Urinary bladder (tissue), 4 donors: ENCODE data around the gene SPINK4. TPM values are rescaled to one million over a fixed set of nuclear protein-coding genes. Genes with fewer than 3 reads are reported as not detected.
A peak's percentile ranks its signal among the peaks of the same experiment; 100 is the strongest.

Experiments
- DNase-seq: peaks from one replicate; pipeline ENCODE4 v3.0.0-alpha.2; 2015; ENCODE audit errors: extremely low spot score
- H3K27ac ChIP-seq: one replicate; pipeline ENCODE4 v1.5.1; 2013; ENCODE audit warnings: low read depth, mild to moderate bottlenecking, moderate library complexity
- H3K36me3 ChIP-seq: one replicate; pipeline ENCODE4 v1.6.1; 2013; ENCODE audit warnings: mild to moderate bottlenecking, moderate library complexity; ENCODE audit not compliant: insufficient read depth
- H3K4me1 ChIP-seq: one replicate; pipeline ENCODE4 v1.6.1; 2013; ENCODE audit warnings: mild to moderate bottlenecking, moderate library complexity; ENCODE audit not compliant: insufficient read depth
- H3K4me3 ChIP-seq: one replicate; pipeline ENCODE4 v1.5.1; 2013; ENCODE audit warnings: low read depth, low read length
- WGBS: extraction: QIAGEN DNeasy Blood & Tissue Kit; methylation state at CpG from one replicate; pipeline ENCODE4 v1.1.7; 2013; 5-methylcytosine and 5-hydroxymethylcytosine counted together
- polyA plus RNA-seq: library from polyadenylated mRNA; stranded (reverse); fragments of 200-250 nt; gene quantifications from one replicate; pipeline ENCODE4 v1.2.3, GENCODE V29; 2013
- total RNA-seq: library from RNA; depleted of rRNA; stranded (reverse); fragments of >200 nt; gene quantifications from one replicate; pipeline ENCODE4 v1.2.3, GENCODE V29; 2014
- donor health status: healthy with polysubstance abuse.
- donor health status: healthy.

SPINK4 gene
- total and polyA plus RNA-seq, 2 donors = 2.6 TPM; not detected in 1

- H3K4me1 ChIP-seq = no peaks in the 10 kb centered on the region
- 85% methylated on average over 4 of the region's 4 CpGs for WGBS
- no peak overlapping the region for H3K27ac ChIP-seq
- no peak for DNase-seq
- no peak overlapping the region for H3K4me3 ChIP-seq
- H3K36me3 ChIP-seq = peaks cover 10% of the 10 kb centered on the region
Measured at GRCh38 chr9:33255471-33255870, 15.5 kb downstream of the SPINK4 start.

GRCh38 chr9:33256236-33256635 lies 16.3 kb downstream of the SPINK4 start:
- no peak overlapping the region for H3K27ac ChIP-seq
- no peak for DNase-seq
- H3K4me3 ChIP-seq = no peak overlapping the region
- H3K36me3 ChIP-seq = peaks cover 10% of the 10 kb centered on the region
- no peaks in the 10 kb centered on the region for H3K4me1 ChIP-seq
- WGBS = 73% methylated on average over 2 of the region's 2 CpGs

GRCh38 chr9:33257276-33257675 lies 17.3 kb downstream of the SPINK4 start:
- DNase-seq = no peak
- no peak overlapping the region for H3K27ac ChIP-seq
- H3K4me3 ChIP-seq = no peak overlapping the region
- 90% methylated on average over 4 of the region's 4 CpGs for WGBS
- H3K36me3 ChIP-seq = peaks cover 10% of the 10 kb centered on the region
- H3K4me1 ChIP-seq = no peaks in the 10 kb centered on the region

- DNase-seq = no peak
- H3K36me3 ChIP-seq = peaks cover 6% of the 10 kb centered on the region
- H3K4me1 ChIP-seq = no peaks in the 10 kb centered on the region
- H3K27ac ChIP-seq = no peak overlapping the region
- H3K4me3 ChIP-seq = no peak overlapping the region
- WGBS = 98% methylated on average over 1 of the region's 1 CpG
Measured at GRCh38 chr9:33260372-33260771, 20.4 kb downstream of the SPINK4 start.

- Histone ChIP-seq H3K27ac (peak overlapping the region; percentile 89), H3K4me1 (no peaks in the 10 kb centered on the region), H3K36me3 (no peaks in the 10 kb centered on the region), H3K4me3 (peak overlapping the region; percentile 63)
- no peak for DNase-seq
- WGBS = 9% methylated on average over 25 of the region's 25 CpGs
Measured at GRCh38 chr9:33263131-33264002, 23.4 kb downstream of the SPINK4 start.

GRCh38 chr9:33264003-33264472 lies 24.1 kb downstream of the SPINK4 start:
- no peak for DNase-seq
- Histone ChIP-seq H3K27ac (peak overlapping the region; percentile 89), H3K4me1 (no peaks in the 10 kb centered on the region), H3K4me3 (peak overlapping the region; percentile 63), H3K36me3 (no peaks in the 10 kb centered on the region)
- WGBS = 0% methylated on average over 37 of the region's 37 CpGs

- Histone ChIP-seq H3K36me3 (no peaks in the 10 kb centered on the region), H3K4me3 (peak within 1 kb of the TSS; percentile 67), H3K4me1 (no peaks in the 10 kb centered on the region), H3K27ac (peak within 1 kb of the TSS; percentile 89)
- peak; percentile 98 for DNase-seq
- WGBS = under 1% methylated on average over 67 of the region's 67 CpGs
Measured at GRCh38 chr9:33264473-33265177, 24.7 kb downstream of the SPINK4 start, which contains the start of the genes BAG1 and CHMP5. BAG1 (minus strand) TSS chr9:33264708. CHMP5 (plus strand) TSS chr9:33265049; CDS start chr9:33265079, 30 bp downstream.

GRCh38 chr9:33265211-33265865 lies 25.4 kb downstream of the SPINK4 start:
- Histone ChIP-seq H3K4me1 (no peaks in the 10 kb centered on the region), H3K27ac (peak overlapping the region; percentile 76), H3K4me3 (peak overlapping the region; percentile 67), H3K36me3 (no peaks in the 10 kb centered on the region)
- WGBS = 23% methylated on average over 13 of the region's 13 CpGs
- DNase-seq = no peak

- Histone ChIP-seq H3K4me1 (no peaks in the 10 kb centered on the region), H3K36me3 (no peaks in the 10 kb centered on the region), H3K4me3 (no peak overlapping the region), H3K27ac (no peak overlapping the region)
- no peak for DNase-seq
Measured at GRCh38 chr9:33267151-33267767, 27.3 kb downstream of the SPINK4 start.

- H3K36me3 ChIP-seq = no peaks in the 10 kb centered on the region
- no peak for DNase-seq
- H3K4me1 ChIP-seq = no peaks in the 10 kb centered on the region
- H3K4me3 ChIP-seq = no peak overlapping the region
- WGBS = 93% methylated on average over 3 of the region's 3 CpGs
- no peak overlapping the region for H3K27ac ChIP-seq
Measured at GRCh38 chr9:33270146-33270545, 30.2 kb downstream of the SPINK4 start.

- H3K36me3 ChIP-seq = no peaks in the 10 kb centered on the region
- no peak for DNase-seq
- no peak overlapping the region for H3K4me3 ChIP-seq
- H3K4me1 ChIP-seq = no peaks in the 10 kb centered on the region
- 96% methylated on average over 1 of the region's 1 CpG for WGBS
- H3K27ac ChIP-seq = no peak overlapping the region
Measured at GRCh38 chr9:33272061-33272460, 32.1 kb downstream of the SPINK4 start.

- Histone ChIP-seq H3K4me1 (no peaks in the 10 kb centered on the region), H3K27ac (no peak overlapping the region), H3K4me3 (no peak overlapping the region), H3K36me3 (peaks cover 10% of the 10 kb centered on the region)
- 82% methylated on average over 3 of the region's 3 CpGs for WGBS
- DNase-seq = no peak
Measured at GRCh38 chr9:33273266-33273971, 33.5 kb downstream of the SPINK4 start.

- H3K4me3 ChIP-seq = no peak overlapping the region
- no peaks in the 10 kb centered on the region for H3K4me1 ChIP-seq
- H3K27ac ChIP-seq = no peak overlapping the region
- 73% methylated on average over 2 of the region's 2 CpGs for WGBS
- peaks cover 10% of the 10 kb centered on the region for H3K36me3 ChIP-seq
- no peak for DNase-seq
Measured at GRCh38 chr9:33273972-33274328, 34.0 kb downstream of the SPINK4 start.
